Endothelial cell of umbilical vein (primary cell): ENCODE measurements around the gene UBL5.

Source experiments
- FOS ChIP-seq: IDR thresholded peaks from 2 replicates; pipeline ENCODE4 v1.6.1; 2011; ENCODE audit warnings: mild to moderate bottlenecking, low read length, moderate library complexity, borderline replicate concordance; ENCODE audit not compliant: insufficient read depth
- TF ChIP-seq, protein P1 (sequence below): IDR thresholded peaks from 2 replicates; pipeline ENCODE4 v1.6.1; 2011; ENCODE audit not compliant: insufficient read depth, insufficient read length
- TF ChIP-seq, protein P2 (sequence below), 2 donors: IDR thresholded peaks; 1 replicate in 1 of 2; 2 replicates in 1 of 2; pipeline ENCODE4 v1.5.1; 2011; ENCODE audit warnings: low read length in 2 of 2, mild to moderate bottlenecking in 2 of 2, moderate library complexity in 2 of 2, control low read depth in 1 of 2, inconsistent platforms in 1 of 2, low read depth in 1 of 2; ENCODE audit not compliant: insufficient read depth in 1 of 2; ENCODE audit errors: extremely low read depth in 1 of 2

GRCh38 chr19:9801976-9802375 is 25.7 kb upstream of the UBL5 start:
- TF ChIP-seq, protein P1, sequence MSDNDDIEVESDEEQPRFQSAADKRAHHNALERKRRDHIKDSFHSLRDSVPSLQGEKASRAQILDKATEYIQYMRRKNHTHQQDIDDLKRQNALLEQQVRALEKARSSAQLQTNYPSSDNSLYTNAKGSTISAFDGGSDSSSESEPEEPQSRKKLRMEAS, result no peak
- no peak for TF ChIP-seq FOS
- TF ChIP-seq, protein P2, sequence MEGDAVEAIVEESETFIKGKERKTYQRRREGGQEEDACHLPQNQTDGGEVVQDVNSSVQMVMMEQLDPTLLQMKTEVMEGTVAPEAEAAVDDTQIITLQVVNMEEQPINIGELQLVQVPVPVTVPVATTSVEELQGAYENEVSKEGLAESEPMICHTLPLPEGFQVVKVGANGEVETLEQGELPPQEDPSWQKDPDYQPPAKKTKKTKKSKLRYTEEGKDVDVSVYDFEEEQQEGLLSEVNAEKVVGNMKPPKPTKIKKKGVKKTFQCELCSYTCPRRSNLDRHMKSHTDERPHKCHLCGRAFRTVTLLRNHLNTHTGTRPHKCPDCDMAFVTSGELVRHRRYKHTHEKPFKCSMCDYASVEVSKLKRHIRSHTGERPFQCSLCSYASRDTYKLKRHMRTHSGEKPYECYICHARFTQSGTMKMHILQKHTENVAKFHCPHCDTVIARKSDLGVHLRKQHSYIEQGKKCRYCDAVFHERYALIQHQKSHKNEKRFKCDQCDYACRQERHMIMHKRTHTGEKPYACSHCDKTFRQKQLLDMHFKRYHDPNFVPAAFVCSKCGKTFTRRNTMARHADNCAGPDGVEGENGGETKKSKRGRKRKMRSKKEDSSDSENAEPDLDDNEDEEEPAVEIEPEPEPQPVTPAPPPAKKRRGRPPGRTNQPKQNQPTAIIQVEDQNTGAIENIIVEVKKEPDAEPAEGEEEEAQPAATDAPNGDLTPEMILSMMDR (IDR thresholded peaks at IDR 0.05; ENCODE audit: extremely low read depth in 1 of 2, insufficient read depth in 1 of 2, low read depth in 1 of 2, low read length in 2 of 2), result no peak
